OCI-LY1 (cell line): Measurements from ENCODE around the gene B4GALT4.

Source experiments
- H2AFZ ChIP-seq: fragments of 200-600 bp; sonication (generic), shearing (Covaris generic); 2 replicates; pipeline ENCODE4 v1.6.0; 2014; ENCODE audit warnings: antibody characterized with exemption, mild to moderate bottlenecking, low read length
- H3F3A ChIP-seq: fragments of 200-600 bp; sonication (generic), shearing (Covaris generic); 2 replicates; pipeline ENCODE4 v1.6.0; 2014; ENCODE audit warnings: mild to moderate bottlenecking, antibody characterized with exemption, low read length, moderate library complexity; ENCODE audit not compliant: insufficient read depth
- H3K27ac ChIP-seq: fragments of 200-600 bp; sonication (generic); 2 replicates; pipeline ENCODE4 v1.5.1; 2014; ENCODE audit warnings: low read length, mixed run types, mild to moderate bottlenecking, low read depth; ENCODE audit not compliant: poor library complexity, severe bottlenecking
- H3K27me3 ChIP-seq: fragments of 200-600 bp; sonication (generic); 2 replicates; pipeline ENCODE4 v1.6.0; 2014; ENCODE audit warnings: antibody characterized with exemption, mild to moderate bottlenecking, low read length, moderate library complexity; ENCODE audit not compliant: insufficient read depth
- H3K36me3 ChIP-seq: fragments of 200-600 bp; sonication (generic); 2 replicates; pipeline ENCODE4 v1.6.1; 2014; ENCODE audit warnings: mild to moderate bottlenecking, antibody characterized with exemption, low read length, moderate library complexity, mixed read lengths; ENCODE audit not compliant: insufficient read depth
- H3K4me1 ChIP-seq: fragments of 200-600 bp; sonication (generic); 2 replicates; pipeline ENCODE4 v1.5.1; 2014; ENCODE audit warnings: mild to moderate bottlenecking, low read length, moderate library complexity; ENCODE audit not compliant: insufficient read depth, severe bottlenecking
- H3K4me2 ChIP-seq: fragments of 200-600 bp; sonication (generic), shearing (Covaris generic); 2 replicates; pipeline ENCODE4 v1.6.1; 2014; ENCODE audit warnings: low read length
- H3K4me3 ChIP-seq: fragments of 200-600 bp; sonication (generic); 2 replicates; pipeline ENCODE4 v1.5.1; 2014; ENCODE audit warnings: low read length, low read depth, mild to moderate bottlenecking, mixed read lengths; ENCODE audit not compliant: poor library complexity, severe bottlenecking
- H3K79me2 ChIP-seq: fragments of 200-600 bp; shearing (Covaris generic); 2 replicates; pipeline ENCODE4 v1.6.1; 2016; ENCODE audit warnings: mixed run types, low read length, mixed read lengths; ENCODE audit not compliant: insufficient read depth
- H3K9ac ChIP-seq: fragments of 200-600 bp; sonication (generic), shearing (Covaris generic); 2 replicates; pipeline ENCODE4 v1.6.1; 2014; ENCODE audit warnings: mild to moderate bottlenecking, low read length, mixed read lengths
- H3K9me2 ChIP-seq: fragments of 200-600 bp; sonication (generic), shearing (Covaris generic); 2 replicates; pipeline ENCODE4 v1.6.1; 2014; ENCODE audit warnings: low read depth, mild to moderate bottlenecking, low read length, mixed read lengths
- H3K9me3 ChIP-seq: fragments of 200-600 bp; shearing (Covaris generic); 2 replicates; pipeline ENCODE4 v1.6.1; 2014; ENCODE audit warnings: low read length, mixed read lengths
- H4K20me1 ChIP-seq: fragments of 200-600 bp; sonication (generic), shearing (Covaris generic); 2 replicates; pipeline ENCODE4 v1.6.0; 2016; ENCODE audit warnings: mild to moderate bottlenecking, low read length; ENCODE audit not compliant: insufficient read depth
- EZH2 ChIP-seq: fragments of 200-600 bp; sonication (generic), shearing (Covaris generic); IDR thresholded peaks from 2 replicates; pipeline ENCODE4 v1.8.0; 2017; ENCODE audit warnings: borderline replicate concordance, mixed run types, mild to moderate bottlenecking, antibody characterized with exemption, low read length, moderate library complexity, mixed read lengths
- TF ChIP-seq, protein P1 (sequence below): fragments of 200-600 bp; sonication (generic), shearing (Covaris generic); IDR thresholded peaks from 2 replicates; pipeline ENCODE4 v1.5.1; 2017; ENCODE audit warnings: mild to moderate bottlenecking, antibody characterized with exemption, low read length, moderate library complexity, mixed read lengths

The B4GALT4 gene

DNA sequence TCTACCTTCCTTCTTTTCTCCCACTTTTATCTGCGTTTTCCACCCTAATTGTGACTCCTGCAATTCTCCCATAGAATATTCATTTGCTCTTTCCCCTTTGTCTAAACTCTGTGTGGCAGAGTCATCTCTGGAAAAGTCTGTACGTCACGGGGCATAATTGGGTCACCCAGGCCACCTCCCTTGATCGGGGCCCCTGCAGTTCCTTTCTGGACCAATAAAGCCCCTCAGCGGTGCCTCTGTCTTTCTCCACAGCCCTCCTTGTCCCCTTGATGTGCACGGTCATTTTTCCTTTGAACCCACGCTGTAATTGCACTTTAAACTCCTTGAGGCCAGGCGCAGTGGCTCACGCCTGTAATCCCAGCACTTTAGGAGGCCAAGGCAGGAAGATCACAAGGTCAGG is 56.6 kb downstream of the B4GALT4 start:
- Histone ChIP-seq H3F3A (no peaks in the 10 kb centered on the region), H3K27me3 (no peaks in the 10 kb centered on the region), H4K20me1 (no peaks in the 10 kb centered on the region), H3K9me2 (no peaks in the 10 kb centered on the region), H3K36me3 (no peaks in the 10 kb centered on the region), H3K4me3 (no peak overlapping the region), H2AFZ (no peak overlapping the region), H3K27ac (no peak overlapping the region), H3K4me1 (no peaks in the 10 kb centered on the region), H3K9me3 (no peaks in the 10 kb centered on the region), H3K79me2 (no peaks in the 10 kb centered on the region), H3K9ac (no peak overlapping the region), H3K4me2 (no peak overlapping the region)
- TF ChIP-seq EZH2, result no peak
- TF ChIP-seq, protein P1, sequence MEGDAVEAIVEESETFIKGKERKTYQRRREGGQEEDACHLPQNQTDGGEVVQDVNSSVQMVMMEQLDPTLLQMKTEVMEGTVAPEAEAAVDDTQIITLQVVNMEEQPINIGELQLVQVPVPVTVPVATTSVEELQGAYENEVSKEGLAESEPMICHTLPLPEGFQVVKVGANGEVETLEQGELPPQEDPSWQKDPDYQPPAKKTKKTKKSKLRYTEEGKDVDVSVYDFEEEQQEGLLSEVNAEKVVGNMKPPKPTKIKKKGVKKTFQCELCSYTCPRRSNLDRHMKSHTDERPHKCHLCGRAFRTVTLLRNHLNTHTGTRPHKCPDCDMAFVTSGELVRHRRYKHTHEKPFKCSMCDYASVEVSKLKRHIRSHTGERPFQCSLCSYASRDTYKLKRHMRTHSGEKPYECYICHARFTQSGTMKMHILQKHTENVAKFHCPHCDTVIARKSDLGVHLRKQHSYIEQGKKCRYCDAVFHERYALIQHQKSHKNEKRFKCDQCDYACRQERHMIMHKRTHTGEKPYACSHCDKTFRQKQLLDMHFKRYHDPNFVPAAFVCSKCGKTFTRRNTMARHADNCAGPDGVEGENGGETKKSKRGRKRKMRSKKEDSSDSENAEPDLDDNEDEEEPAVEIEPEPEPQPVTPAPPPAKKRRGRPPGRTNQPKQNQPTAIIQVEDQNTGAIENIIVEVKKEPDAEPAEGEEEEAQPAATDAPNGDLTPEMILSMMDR, result no peak

GRCh38 chr3:119181765-119182164 is 58.9 kb downstream of the B4GALT4 start:
- Histone ChIP-seq H3K27ac (no peak overlapping the region), H2AFZ (no peak overlapping the region), H3F3A (no peaks in the 10 kb centered on the region), H3K4me1 (no peaks in the 10 kb centered on the region), H3K9me3 (no peaks in the 10 kb centered on the region), H3K27me3 (no peaks in the 10 kb centered on the region), H3K36me3 (no peaks in the 10 kb centered on the region), H3K9me2 (no peaks in the 10 kb centered on the region), H4K20me1 (no peaks in the 10 kb centered on the region), H3K4me2 (no peak overlapping the region), H3K9ac (no peak overlapping the region), H3K79me2 (no peaks in the 10 kb centered on the region), H3K4me3 (no peak overlapping the region)
- no peak for TF ChIP-seq EZH2

- TF ChIP-seq, protein P1, result no peak
- no peak for TF ChIP-seq EZH2
- Histone ChIP-seq H3K27me3 (no peaks in the 10 kb centered on the region), H4K20me1 (no peaks in the 10 kb centered on the region), H3K9me3 (no peaks in the 10 kb centered on the region), H2AFZ (no peak overlapping the region), H3K9ac (no peak overlapping the region), H3K4me3 (no peak overlapping the region), H3K4me1 (no peaks in the 10 kb centered on the region), H3K27ac (no peak overlapping the region), H3K36me3 (no peaks in the 10 kb centered on the region), H3K79me2 (no peaks in the 10 kb centered on the region), H3K4me2 (no peak overlapping the region), H3K9me2 (no peaks in the 10 kb centered on the region), H3F3A (no peaks in the 10 kb centered on the region)
These were observed 63.4 kb downstream of the B4GALT4 start for GRCh38 chr3:119177321-119177720.

GRCh38 chr3:119176778-119177177 is 63.9 kb downstream of the B4GALT4 start:
- TF ChIP-seq EZH2, result no peak
- TF ChIP-seq, protein P1, result no peak
- Histone ChIP-seq H3K4me3 (no peak overlapping the region), H4K20me1 (no peaks in the 10 kb centered on the region), H3K9me3 (no peaks in the 10 kb centered on the region), H3K27ac (no peak overlapping the region), H2AFZ (no peak overlapping the region), H3F3A (no peaks in the 10 kb centered on the region), H3K79me2 (no peaks in the 10 kb centered on the region), H3K4me1 (no peaks in the 10 kb centered on the region), H3K4me2 (no peak overlapping the region), H3K9me2 (no peaks in the 10 kb centered on the region), H3K9ac (no peak overlapping the region), H3K27me3 (no peaks in the 10 kb centered on the region), H3K36me3 (no peaks in the 10 kb centered on the region)
